A673 (cell line): Measurements from ENCODE around the gene GMCL2.

Experiments used
- EZH2 ChIP-seq: fragments of 200-600 bp; sonication (generic); IDR thresholded peaks from 2 replicates; pipeline ENCODE4 v1.6.1; 2017; ENCODE audit warnings: borderline replicate concordance, low read depth, mild to moderate bottlenecking, mixed read lengths, antibody characterized with exemption, low read length; ENCODE audit not compliant: poor library complexity, severe bottlenecking
- TF ChIP-seq, protein P1 (sequence below): fragments of 300-800, 200-600 bp; sonication (generic); conservative IDR thresholded peaks from 2 replicates; pipeline ENCODE4 v1.5.1; 2017; ENCODE audit warnings: low read depth, mild to moderate bottlenecking, antibody characterized with exemption, low read length, moderate library complexity, mixed read lengths

DNA sequence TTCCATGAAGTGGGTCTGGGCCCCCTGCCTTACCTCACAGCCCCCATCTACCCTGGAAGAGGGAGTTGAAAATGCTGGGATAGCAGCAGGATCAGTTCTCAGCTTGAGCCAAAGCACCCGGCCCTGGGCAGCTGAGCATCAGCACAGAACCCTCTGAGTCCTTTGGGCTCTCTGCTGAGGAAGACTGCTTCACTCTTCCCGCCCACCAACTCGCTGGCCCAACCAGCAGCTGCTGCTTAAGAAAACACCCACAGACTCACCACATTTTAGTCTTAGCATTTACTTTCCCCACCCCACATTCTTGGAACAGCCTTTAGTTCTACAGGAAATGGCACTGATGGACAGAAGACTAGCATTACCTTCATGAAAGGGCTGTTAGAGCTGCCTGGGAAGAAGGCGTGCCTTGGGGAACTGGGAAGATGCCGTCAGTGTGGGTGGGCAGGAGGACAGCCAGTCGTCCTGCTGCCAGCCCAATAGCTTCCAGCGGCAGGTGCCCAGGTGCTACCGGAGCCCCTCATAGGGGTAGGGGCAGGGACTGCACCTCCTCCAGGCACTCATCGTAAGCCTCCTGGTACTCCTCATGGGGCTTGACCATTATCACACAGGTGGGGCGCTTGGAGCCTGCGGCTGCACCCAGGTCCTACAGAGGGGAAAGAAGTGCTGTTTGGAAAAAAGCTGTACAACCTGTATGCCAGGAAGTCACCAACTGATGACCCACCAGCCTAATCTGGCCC lies 37.8 kb downstream of the GMCL2 start:
- TF ChIP-seq, protein P1, sequence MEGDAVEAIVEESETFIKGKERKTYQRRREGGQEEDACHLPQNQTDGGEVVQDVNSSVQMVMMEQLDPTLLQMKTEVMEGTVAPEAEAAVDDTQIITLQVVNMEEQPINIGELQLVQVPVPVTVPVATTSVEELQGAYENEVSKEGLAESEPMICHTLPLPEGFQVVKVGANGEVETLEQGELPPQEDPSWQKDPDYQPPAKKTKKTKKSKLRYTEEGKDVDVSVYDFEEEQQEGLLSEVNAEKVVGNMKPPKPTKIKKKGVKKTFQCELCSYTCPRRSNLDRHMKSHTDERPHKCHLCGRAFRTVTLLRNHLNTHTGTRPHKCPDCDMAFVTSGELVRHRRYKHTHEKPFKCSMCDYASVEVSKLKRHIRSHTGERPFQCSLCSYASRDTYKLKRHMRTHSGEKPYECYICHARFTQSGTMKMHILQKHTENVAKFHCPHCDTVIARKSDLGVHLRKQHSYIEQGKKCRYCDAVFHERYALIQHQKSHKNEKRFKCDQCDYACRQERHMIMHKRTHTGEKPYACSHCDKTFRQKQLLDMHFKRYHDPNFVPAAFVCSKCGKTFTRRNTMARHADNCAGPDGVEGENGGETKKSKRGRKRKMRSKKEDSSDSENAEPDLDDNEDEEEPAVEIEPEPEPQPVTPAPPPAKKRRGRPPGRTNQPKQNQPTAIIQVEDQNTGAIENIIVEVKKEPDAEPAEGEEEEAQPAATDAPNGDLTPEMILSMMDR: no peak
- no peak for TF ChIP-seq EZH2
